Measurements from ENCODE around the gene KIAA0319L.

GRCh38 chr1:35564037-35564883 lies 7.1 kb upstream of the KIAA0319L start:
- no peak for TF ChIP-seq CTCF (IDR thresholded peaks at IDR 0.05)
- TF ChIP-seq POLR2A (IDR thresholded peaks at IDR 0.05) = no peak
